Measurements from ENCODE around the gene ALG14. TPM values are rescaled to one million over a fixed set of nuclear protein-coding genes. Genes with fewer than 3 reads are reported as not detected.

ALG14 gene
- total and polyA plus RNA-seq, 2 donors (not counting 3 experiments of a cell fraction or from before 2014, with no cell fraction given), result 2.6 to 8.6 TPM

DNA sequence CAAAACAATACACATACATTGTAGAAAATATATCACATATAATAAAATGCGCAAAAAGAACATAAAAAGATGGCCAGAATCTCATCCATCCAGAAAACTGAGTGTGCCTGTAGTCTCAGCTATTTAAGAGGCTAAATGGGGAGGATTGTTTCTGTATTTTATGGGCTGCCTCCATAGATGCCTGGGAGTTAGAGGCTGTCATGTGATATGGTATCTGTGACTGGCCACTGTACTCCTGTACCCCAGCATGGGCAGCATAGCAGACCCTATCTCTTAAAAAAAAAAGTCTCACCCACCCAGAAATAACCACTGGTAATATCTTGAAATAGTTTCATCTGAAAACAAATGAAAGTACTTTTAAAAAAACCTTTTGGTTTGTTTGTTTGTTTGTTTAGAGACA, 40.9 kb upstream of the ALG14 start:
- Histone ChIP-seq H4K20me1 (replicated peaks; ENCODE audit: control insufficient read depth, extremely low read depth, insufficient read depth, low read length) (no peaks in the 10 kb centered on the region), H3K27ac (ENCODE audit: insufficient read depth, low read depth, low read length) (no peak overlapping the region), H3K9ac (replicated peaks; ENCODE audit: extremely low read depth, insufficient read depth, low read length) (no peak overlapping the region), H3K9me1 (replicated peaks; ENCODE audit: control insufficient read depth, extremely low read depth, insufficient read depth, low read length) (no peaks in the 10 kb centered on the region), H3K9me3 (replicated peaks; ENCODE audit: control insufficient read depth, insufficient read depth, low read length) (no peaks in the 10 kb centered on the region), H2AFZ (ENCODE audit: low read depth, low read length) (no peak overlapping the region), H3K4me1 (ENCODE audit: control insufficient read depth, extremely low read depth, insufficient read depth, low read length) (no peaks in the 10 kb centered on the region), H3K79me2 (ENCODE audit: control insufficient read depth, insufficient read depth, low read length) (no peaks in the 10 kb centered on the region), H3K27me3 (ENCODE audit: control insufficient read depth in 2 of 2, insufficient read depth in 2 of 2, low read length in 2 of 2) (peaks cover 20 to 21% of the 10 kb centered on the region in 2 experiments), H3K4me2 (ENCODE audit: insufficient read depth, low read length) (no peak overlapping the region), H3K36me3 (ENCODE audit: control insufficient read depth in 2 of 2, extremely low read depth in 1 of 2, insufficient read depth in 2 of 2, low read length in 2 of 2) (no peaks in the 10 kb centered on the region), H3K4me3 (replicated peaks in 1 of 3; ENCODE audit: insufficient read depth in 1 of 3, low read depth in 1 of 3, low read length in 3 of 3) (no peak overlapping the region)
- POLR2A ChIA-PET, result no interaction called here
- CTCF ChIA-PET, result interaction anchor here (1.1 to 1.4 kb wide), 3 partner anchors 10 to 120 kb away, joined by 4 to 9 read pairs (median 4); partner anchors contain the start of gene RWDD3
- TF ChIP-seq, protein P1, sequence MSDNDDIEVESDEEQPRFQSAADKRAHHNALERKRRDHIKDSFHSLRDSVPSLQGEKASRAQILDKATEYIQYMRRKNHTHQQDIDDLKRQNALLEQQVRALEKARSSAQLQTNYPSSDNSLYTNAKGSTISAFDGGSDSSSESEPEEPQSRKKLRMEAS (IDR thresholded peaks at IDR 0.05; ENCODE audit: insufficient read depth, insufficient read length), result no peak
- no peak for TF ChIP-seq MYC (IDR thresholded peaks at IDR 0.05; ENCODE audit: low read depth, low read length)
- TF ChIP-seq EZH2 (IDR thresholded peaks at IDR 0.05; ENCODE audit: borderline replicate concordance, low read depth, low read length, severe bottlenecking), result no peak
- TF ChIP-seq FOS (IDR thresholded peaks at IDR 0.05; ENCODE audit: borderline replicate concordance, insufficient read depth, low read length), result no peak
- TF ChIP-seq JUN (IDR thresholded peaks at IDR 0.05; ENCODE audit: borderline replicate concordance, insufficient read depth, insufficient read length, low read depth), result no peak
- TF ChIP-seq GATA2 (IDR thresholded peaks at IDR 0.05; ENCODE audit: insufficient read depth, insufficient read length, low read depth, low read length), result no peak
- TF ChIP-seq, protein P2, sequence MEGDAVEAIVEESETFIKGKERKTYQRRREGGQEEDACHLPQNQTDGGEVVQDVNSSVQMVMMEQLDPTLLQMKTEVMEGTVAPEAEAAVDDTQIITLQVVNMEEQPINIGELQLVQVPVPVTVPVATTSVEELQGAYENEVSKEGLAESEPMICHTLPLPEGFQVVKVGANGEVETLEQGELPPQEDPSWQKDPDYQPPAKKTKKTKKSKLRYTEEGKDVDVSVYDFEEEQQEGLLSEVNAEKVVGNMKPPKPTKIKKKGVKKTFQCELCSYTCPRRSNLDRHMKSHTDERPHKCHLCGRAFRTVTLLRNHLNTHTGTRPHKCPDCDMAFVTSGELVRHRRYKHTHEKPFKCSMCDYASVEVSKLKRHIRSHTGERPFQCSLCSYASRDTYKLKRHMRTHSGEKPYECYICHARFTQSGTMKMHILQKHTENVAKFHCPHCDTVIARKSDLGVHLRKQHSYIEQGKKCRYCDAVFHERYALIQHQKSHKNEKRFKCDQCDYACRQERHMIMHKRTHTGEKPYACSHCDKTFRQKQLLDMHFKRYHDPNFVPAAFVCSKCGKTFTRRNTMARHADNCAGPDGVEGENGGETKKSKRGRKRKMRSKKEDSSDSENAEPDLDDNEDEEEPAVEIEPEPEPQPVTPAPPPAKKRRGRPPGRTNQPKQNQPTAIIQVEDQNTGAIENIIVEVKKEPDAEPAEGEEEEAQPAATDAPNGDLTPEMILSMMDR (IDR thresholded peaks at IDR 0.05; ENCODE audit: extremely low read depth in 1 of 2, insufficient read depth in 1 of 2, low read depth in 1 of 2, low read length in 2 of 2), result no peak
- TF ChIP-seq POLR2AphosphoS5 (IDR thresholded peaks at IDR 0.05; ENCODE audit: insufficient read depth, low read depth, low read length), result no peak
- no peak for TF ChIP-seq POLR2A (IDR thresholded peaks at IDR 0.05; ENCODE audit: low read depth, low read length)
- intact Hi-C loops (cut with micrococcal nuclease) (loop anchor here (10.0 kb wide), 1 partner anchor 121 kb away; the partner anchor contains the start of gene RWDD3), dilution Hi-C loops (cut with MboI; ENCODE audit: extremely low pct_ligation_motif_present, low sequenced_read_pairs) (no loop called here)
- BruUV-seq (replicated peaks), result no TSS peak
- FAIRE-seq (no peak), DNase-seq (ENCODE audit: low read depth, low spot score) (no peak)

Data from endothelial cell of umbilical vein (primary cell).